Endothelial cell of umbilical vein (primary cell): Measurements from ENCODE around the gene CCDC12. TPM values are rescaled to one million over a fixed set of nuclear protein-coding genes. Genes with fewer than 3 reads are reported as not detected.

Source experiments
- BruUV-seq: library from RNA; stranded (reverse); fragments of 400-500 nt; replicated peaks from 2 replicates; lab custom pipeline; 2021; lab: Mats Ljungman, UMichigan
- CTCF ChIA-PET: fragments of 300-600, 350-600 bp; sonication (Branson Sonifier 250); formaldehyde crosslinking; loops from one replicate; lab custom pipeline; 2021; ENCODE audit warnings: antibody characterized with exemption, inconsistent platforms; lab: Charles Lee
- POLR2A ChIA-PET: fragments of 300-600, 350-600 bp; sonication (Branson Sonifier 250); formaldehyde crosslinking; loops from one replicate; lab custom pipeline; 2021; ENCODE audit warnings: antibody characterized with exemption, inconsistent platforms; lab: Charles Lee
- DNase-seq: peaks from one replicate; pipeline ENCODE4 v3.0.0-alpha.2; 2011; ENCODE audit warnings: low read depth, low spot score
- FAIRE-seq: peaks from 2 replicates; lab custom pipeline; 2011; peaks lifted over from hg19 to GRCh38; lab: Jason Lieb, UNC
- H2AFZ ChIP-seq: 2 replicates; pipeline ENCODE4 v1.6.0; 2012; ENCODE audit warnings: low read depth, low read length, control low read depth, inconsistent platforms
- H3K27ac ChIP-seq: 2 replicates; pipeline ENCODE4 v1.5.1; 2011; ENCODE audit warnings: low read depth, mild to moderate bottlenecking, control low read depth, low read length, moderate library complexity; ENCODE audit not compliant: insufficient read depth
- H3K27me3 ChIP-seq, 2 experiments: 2 replicates each; pipeline versions ENCODE4 v1.6.0 to v1.6.1; 2011; ENCODE audit warnings: low read length in 2 of 2, mixed read lengths in 1 of 2; ENCODE audit not compliant: control insufficient read depth in 2 of 2, insufficient read depth in 2 of 2
- H3K36me3 ChIP-seq, 2 experiments: 2 replicates in 1 of 2; 3 replicates in 1 of 2; pipeline ENCODE4 v1.5.1; 2011; ENCODE audit warnings: low read length in 2 of 2, mild to moderate bottlenecking in 1 of 2, moderate library complexity in 1 of 2; ENCODE audit not compliant: control insufficient read depth in 2 of 2, insufficient read depth in 2 of 2; ENCODE audit errors: extremely low read depth in 1 of 2
- H3K4me1 ChIP-seq: 3 replicates; pipeline ENCODE4 v1.5.1; 2011; ENCODE audit warnings: mild to moderate bottlenecking, low read length; ENCODE audit not compliant: control insufficient read depth, insufficient read depth; ENCODE audit errors: extremely low read depth
- H3K4me2 ChIP-seq: 2 replicates; pipeline ENCODE4 v1.6.1; 2011; ENCODE audit warnings: low read length, control low read depth, mixed read lengths; ENCODE audit not compliant: insufficient read depth
- H3K4me3 ChIP-seq, 3 experiments: fragments of 200-600 bp in 1 of 3; sonication (generic), shearing (Covaris generic) in 1 of 3; replicated peaks in 1 of 3; 2 replicates each; pipeline ENCODE4 v1.5.1; 2011 to 2016; ENCODE audit warnings: control low read depth in 3 of 3, low read length in 3 of 3, mild to moderate bottlenecking in 2 of 3, inconsistent platforms in 1 of 3, low read depth in 1 of 3, moderate library complexity in 1 of 3; ENCODE audit not compliant: insufficient read depth in 1 of 3
- H3K79me2 ChIP-seq: 2 replicates; pipeline ENCODE4 v1.6.0; 2012; ENCODE audit warnings: low read length, inconsistent platforms; ENCODE audit not compliant: control insufficient read depth, insufficient read depth
- H3K9ac ChIP-seq: replicated peaks from 2 replicates; pipeline ENCODE3; 2011; ENCODE audit warnings: low read length, control low read depth; ENCODE audit not compliant: insufficient read depth; ENCODE audit errors: extremely low read depth
- H3K9me1 ChIP-seq: replicated peaks from 3 replicates; pipeline ENCODE4 v1.6.0; 2011; ENCODE audit warnings: mild to moderate bottlenecking, low read length; ENCODE audit not compliant: control insufficient read depth, insufficient read depth; ENCODE audit errors: extremely low read depth
- H3K9me3 ChIP-seq: replicated peaks from 2 replicates; pipeline ENCODE4 v1.5.1; 2012; ENCODE audit warnings: low read length, inconsistent platforms; ENCODE audit not compliant: control insufficient read depth, insufficient read depth
- H4K20me1 ChIP-seq: replicated peaks from 2 replicates; pipeline ENCODE3; 2011; ENCODE audit warnings: mild to moderate bottlenecking, low read length; ENCODE audit not compliant: control insufficient read depth, insufficient read depth; ENCODE audit errors: extremely low read depth
- EZH2 ChIP-seq: IDR thresholded peaks from 2 replicates; pipeline ENCODE4 v1.6.1; 2012; ENCODE audit warnings: borderline replicate concordance, low read depth, mild to moderate bottlenecking, moderate library complexity, low read length, inconsistent platforms; ENCODE audit not compliant: severe bottlenecking
- JUN ChIP-seq: IDR thresholded peaks from 2 replicates; pipeline ENCODE4 v1.6.1; 2011; ENCODE audit warnings: borderline replicate concordance, low read depth; ENCODE audit not compliant: insufficient read length, insufficient read depth
- MYC ChIP-seq: IDR thresholded peaks from one replicate; pipeline ENCODE4 v1.6.1; 2011; ENCODE audit warnings: mild to moderate bottlenecking, low read depth, low read length
- POLR2A ChIP-seq: IDR thresholded peaks from 2 replicates; pipeline ENCODE4 v1.6.1; 2012; ENCODE audit warnings: low read depth, mild to moderate bottlenecking, control low read depth, low read length
- POLR2AphosphoS5 ChIP-seq: IDR thresholded peaks from 2 replicates; pipeline ENCODE4 v1.6.1; 2012; ENCODE audit warnings: low read depth, mild to moderate bottlenecking, control low read depth, low read length, moderate library complexity; ENCODE audit not compliant: insufficient read depth
- dilution Hi-C: fragments of 300-500 bp; cut with MboI; formaldehyde crosslinking; loops from one replicate; pipeline ENCODE4 v1.15.0; 2019; ENCODE audit warnings: low sequenced_read_pairs; ENCODE audit not compliant: extremely low pct_ligation_motif_present
- intact Hi-C: fragments of 100-400 bp; cut with micrococcal nuclease; formaldehyde crosslinking; loops from one replicate; pipeline ENCODE4 v1.10.0; 2022
- polyA plus RNA-seq, 4 experiments: library from polyadenylated mRNA; depleted of rRNA in 3 of 4; stranded (reverse) in 3 of 4; unstranded in 1 of 4; fragments of >200 nt; gene quantifications; 2 replicates each; pipeline versions ENCODE4 v1.2.1 to v1.2.3, GENCODE V29; 2011 to 2012; ENCODE audit warnings: missing spikeins in 1 of 4
- total RNA-seq: library from RNA; stranded (reverse); gene quantifications from 2 replicates; pipeline ENCODE4 v1.2.3, GENCODE V29; 2021
- TF ChIP-seq, protein P1 (sequence below): IDR thresholded peaks from 2 replicates; pipeline ENCODE4 v1.6.1; 2011; ENCODE audit not compliant: insufficient read depth, insufficient read length

CCDC12 gene
- total and polyA plus RNA-seq, 2 donors (not counting 3 experiments of a cell fraction or from before 2014, with no cell fraction given): 35.1 to 50.5 TPM

- TF ChIP-seq, protein P1, sequence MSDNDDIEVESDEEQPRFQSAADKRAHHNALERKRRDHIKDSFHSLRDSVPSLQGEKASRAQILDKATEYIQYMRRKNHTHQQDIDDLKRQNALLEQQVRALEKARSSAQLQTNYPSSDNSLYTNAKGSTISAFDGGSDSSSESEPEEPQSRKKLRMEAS: no peak
- no peak for TF ChIP-seq EZH2
- no peak for TF ChIP-seq JUN
- TF ChIP-seq MYC: no peak
- no peak for TF ChIP-seq POLR2AphosphoS5
- no peak for TF ChIP-seq POLR2A
- CTCF ChIA-PET: no interaction called here
- no peaks in the 10 kb centered on the region for H3K9me3 ChIP-seq
- peaks cover 2 to 45% of the 10 kb centered on the region in 2 experiments for H3K36me3 ChIP-seq
- H3K4me3 ChIP-seq: no peak overlapping the region
- dilution Hi-C loops (no loop called here), intact Hi-C loops (no loop called here)
- FAIRE-seq: no peak
- no peak overlapping the region for H3K27ac ChIP-seq
- no peak overlapping the region for H2AFZ ChIP-seq
- no peak overlapping the region for H3K4me2 ChIP-seq
- BruUV-seq: TSS peak; percentile 4
- POLR2A ChIA-PET: interaction anchor here (0.6 to 0.7 kb wide), 2 partner anchors 29 to 33 kb away, joined by 3 to 4 read pairs; no protein-coding TSS in a partner anchor
- no peaks in the 10 kb centered on the region for H4K20me1 ChIP-seq
- no peak overlapping the region for H3K9ac ChIP-seq
- no peaks in the 10 kb centered on the region for H3K27me3 ChIP-seq
- no peak for DNase-seq
- peaks cover 6% of the 10 kb centered on the region for H3K4me1 ChIP-seq
- no peaks in the 10 kb centered on the region for H3K79me2 ChIP-seq
- no peaks in the 10 kb centered on the region for H3K9me1 ChIP-seq
Measured at GRCh38 chr3:47005212-47006144, 28.9 kb upstream of the CCDC12 start.
